ENCODE measurements around the gene OR13C9.
"Not testable (repeated sequence)": the region's sequence is repeated elsewhere in the genome, so short reads cannot be mapped to it uniquely, and the experiment has no call there.

Gene OR13C9

GRCh38 chr9:104618104-104618503 lies at the start of gene OR13C9:
Gene OR13C9, minus strand, starts transcription at chr9:104618204. Its CDS starts 0 bp downstream, at chr9:104618204.
- no peak for DNase-seq (ENCODE audit: low spot score)

- DNase-seq (ENCODE audit: low spot score): no peak
Observed at GRCh38 chr9:104658496-104659195, 40.6 kb upstream of the OR13C9 start.

- DNase-seq (ENCODE audit: low spot score): no peak
Observed at GRCh38 chr9:104635456-104635855, 17.5 kb upstream of the OR13C9 start.

- no peak for DNase-seq (ENCODE audit: low spot score)
Observed at GRCh38 chr9:104633976-104634520, 16.0 kb upstream of the OR13C9 start.

GRCh38 chr9:104625964-104626363 lies 8.0 kb upstream of the OR13C9 start:
- DNase-seq (ENCODE audit: low spot score): not testable (repeated sequence)

- no peak for DNase-seq (ENCODE audit: low spot score)
Observed at GRCh38 chr9:104617418-104617817, 586 bp downstream of the OR13C9 start.

GRCh38 chr9:104611213-104611612 lies 6.8 kb downstream of the OR13C9 start:
- DNase-seq (ENCODE audit: low spot score): no peak

GRCh38 chr9:104608336-104608735 lies 9.7 kb downstream of the OR13C9 start:
- no peak for DNase-seq (ENCODE audit: low spot score)

- DNase-seq (ENCODE audit: low spot score): no peak
Observed at GRCh38 chr9:104606152-104606551, 11.9 kb downstream of the OR13C9 start.

- DNase-seq (ENCODE audit: low spot score): not testable (repeated sequence)
Observed at GRCh38 chr9:104605527-104605926, 12.5 kb downstream of the OR13C9 start, which contains the start of gene OR13C2. Gene OR13C2, minus strand, starts transcription at chr9:104605627. Its CDS starts 0 bp downstream, at chr9:104605627.

GRCh38 chr9:104604801-104605200 lies 13.2 kb downstream of the OR13C9 start:
- no peak for DNase-seq (ENCODE audit: low spot score)

GRCh38 chr9:104599313-104599712 lies 18.7 kb downstream of the OR13C9 start, which contains the start of gene OR13C5:
Gene OR13C5, minus strand, starts transcription at chr9:104599413. Its CDS starts 0 bp downstream, at chr9:104599413.
- DNase-seq (ENCODE audit: low spot score): not testable (repeated sequence)

GRCh38 chr9:104598749-104599148 lies 19.3 kb downstream of the OR13C9 start:
- DNase-seq (ENCODE audit: low spot score): not testable (repeated sequence)

- DNase-seq (ENCODE audit: low spot score): no peak
Observed at GRCh38 chr9:104589626-104590025, 28.4 kb downstream of the OR13C9 start.

- DNase-seq (ENCODE audit: low spot score): no peak
Observed at GRCh38 chr9:104586496-104587180, 31.4 kb downstream of the OR13C9 start.

GRCh38 chr9:104580562-104580961 lies 37.4 kb downstream of the OR13C9 start:
- DNase-seq (ENCODE audit: low spot score): no peak

GRCh38 chr9:104577263-104577662 lies 40.7 kb downstream of the OR13C9 start:
- DNase-seq (ENCODE audit: low spot score): no peak

GRCh38 chr9:104575456-104575855 lies 42.5 kb downstream of the OR13C9 start:
- no peak for DNase-seq (ENCODE audit: low spot score)

- no peak for DNase-seq (ENCODE audit: low spot score)
Observed at GRCh38 chr9:104572612-104573011, 45.4 kb downstream of the OR13C9 start.

GRCh38 chr9:104568868-104569267 lies 49.1 kb downstream of the OR13C9 start, which contains the start of gene OR13C8:
Gene OR13C8, plus strand, starts transcription at chr9:104569168. Its CDS starts 0 bp downstream, at chr9:104569168.
- no peak for DNase-seq (ENCODE audit: low spot score)
